GM20000 (cell line): Measurements from ENCODE around the gene KAT8.

Experiments
- DNase-seq: peaks from one replicate; pipeline ENCODE4 v3.0.0; 2012; ENCODE audit warnings: low spot score
- CTCF ChIP-seq: IDR thresholded peaks from 2 replicates; pipeline ENCODE4 v1.5.1; 2012; ENCODE audit warnings: mild to moderate bottlenecking, control low read depth; ENCODE audit errors: extremely low read depth, missing control alignments

The KAT8 gene

GRCh38 chr16:31131416-31131815, 14.0 kb downstream of the KAT8 start:
- DNase-seq, result no peak
- no peak for TF ChIP-seq CTCF

DNA sequence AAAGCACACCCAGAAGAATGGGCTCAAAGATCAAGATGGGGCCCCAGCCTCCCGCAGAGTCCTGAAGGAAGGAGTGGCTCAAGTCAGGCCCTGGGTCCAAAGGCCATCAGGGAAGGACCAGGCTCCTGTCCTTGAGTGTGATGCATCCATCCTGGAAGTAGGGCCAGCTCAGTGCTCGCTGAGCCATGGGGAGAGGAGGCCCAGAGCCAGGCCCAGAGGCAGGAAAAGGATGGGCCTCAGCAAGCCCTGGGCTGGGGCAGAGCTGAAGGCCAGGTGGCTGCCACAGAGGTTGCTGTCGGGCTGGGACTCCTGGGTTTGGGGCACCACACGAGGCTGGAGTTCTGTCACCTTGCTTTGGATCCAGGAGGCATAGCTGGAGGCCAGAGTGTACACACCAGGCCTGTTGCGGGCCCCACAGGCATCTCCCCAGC, 14.4 kb downstream of the KAT8 start:
- TF ChIP-seq CTCF, result no peak
- no peak for DNase-seq

DNA sequence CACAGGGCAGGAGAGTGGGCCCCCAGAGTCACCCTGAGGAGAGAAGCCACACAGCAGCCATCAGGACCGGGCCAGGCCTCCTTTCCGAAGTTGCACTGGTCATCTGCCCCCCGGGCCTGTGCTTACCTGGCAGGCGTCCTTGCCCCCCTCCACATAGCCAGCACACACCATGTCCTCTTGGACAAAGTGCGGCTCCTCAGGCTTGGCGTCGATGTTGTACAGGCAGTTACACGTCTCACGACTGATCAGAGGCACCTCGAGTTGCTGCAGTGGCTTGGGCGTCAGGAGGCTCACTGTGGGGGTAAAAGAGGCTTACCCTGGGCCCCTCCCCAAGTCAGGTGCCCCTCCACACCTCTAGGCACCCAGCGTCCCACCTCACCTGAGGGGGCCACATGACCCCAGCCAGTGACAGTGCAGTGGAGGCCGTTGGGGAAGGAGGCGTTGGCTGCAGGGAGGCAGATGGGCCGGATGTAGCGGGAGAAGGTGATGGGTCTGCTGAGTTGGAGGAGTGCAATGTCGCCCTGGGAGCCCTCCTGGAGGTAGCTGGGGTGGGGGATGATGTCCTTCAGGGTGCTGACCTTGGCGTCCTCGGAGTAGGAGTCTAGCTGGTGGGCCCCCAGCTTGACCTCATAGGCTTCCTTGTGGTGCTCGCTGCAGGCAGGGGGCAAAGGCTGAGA, 15.0 kb downstream of the KAT8 start:
- DNase-seq, result no peak
- TF ChIP-seq CTCF, result no peak

DNA sequence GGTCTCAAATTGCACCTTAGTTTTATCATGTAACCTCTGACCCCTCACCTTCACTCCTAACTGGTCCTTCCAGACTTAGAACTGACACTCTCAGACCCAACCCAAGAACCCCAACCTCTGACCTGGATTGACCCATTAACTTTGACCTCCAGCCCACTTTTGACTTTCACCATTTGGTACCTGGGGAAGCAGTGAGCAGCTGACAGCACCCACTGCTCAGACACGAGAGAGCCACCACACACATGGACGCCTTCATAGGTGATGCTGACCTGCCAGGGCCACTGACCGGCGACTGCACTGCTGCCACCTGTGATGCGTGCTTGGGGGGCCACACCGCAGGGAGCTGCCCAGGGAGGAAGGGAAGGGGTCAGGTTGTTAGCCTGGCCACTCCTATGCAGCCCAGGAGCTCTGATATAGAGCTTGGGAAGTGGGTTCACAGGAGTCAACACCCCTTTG, 15.6 kb downstream of the KAT8 start:
- no peak for DNase-seq
- TF ChIP-seq CTCF, result no peak

DNA sequence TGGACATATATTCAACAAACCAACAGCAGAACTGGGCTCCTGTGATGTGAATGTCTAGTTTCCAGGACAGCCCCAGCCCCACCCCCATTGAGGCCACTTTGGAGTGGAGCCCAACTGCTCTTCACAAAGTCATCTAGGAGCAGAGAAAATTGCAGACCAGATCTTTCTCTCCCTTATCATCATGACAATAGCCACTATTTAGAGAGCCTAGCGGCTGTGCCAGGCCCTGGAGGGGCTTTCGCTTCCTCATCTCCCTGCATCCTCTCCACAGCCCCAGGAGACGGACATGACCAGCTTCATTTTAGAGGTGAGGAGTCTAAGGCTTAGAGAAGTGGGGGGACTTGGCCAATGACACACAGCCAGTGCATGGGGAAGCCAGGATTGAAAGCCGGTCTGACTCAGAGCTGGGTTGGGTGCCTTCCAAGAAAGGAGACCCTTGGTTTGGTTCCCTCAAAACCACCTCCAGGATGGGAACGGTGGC, 16.7 kb downstream of the KAT8 start:
- DNase-seq, result no peak
- no peak for TF ChIP-seq CTCF

DNA sequence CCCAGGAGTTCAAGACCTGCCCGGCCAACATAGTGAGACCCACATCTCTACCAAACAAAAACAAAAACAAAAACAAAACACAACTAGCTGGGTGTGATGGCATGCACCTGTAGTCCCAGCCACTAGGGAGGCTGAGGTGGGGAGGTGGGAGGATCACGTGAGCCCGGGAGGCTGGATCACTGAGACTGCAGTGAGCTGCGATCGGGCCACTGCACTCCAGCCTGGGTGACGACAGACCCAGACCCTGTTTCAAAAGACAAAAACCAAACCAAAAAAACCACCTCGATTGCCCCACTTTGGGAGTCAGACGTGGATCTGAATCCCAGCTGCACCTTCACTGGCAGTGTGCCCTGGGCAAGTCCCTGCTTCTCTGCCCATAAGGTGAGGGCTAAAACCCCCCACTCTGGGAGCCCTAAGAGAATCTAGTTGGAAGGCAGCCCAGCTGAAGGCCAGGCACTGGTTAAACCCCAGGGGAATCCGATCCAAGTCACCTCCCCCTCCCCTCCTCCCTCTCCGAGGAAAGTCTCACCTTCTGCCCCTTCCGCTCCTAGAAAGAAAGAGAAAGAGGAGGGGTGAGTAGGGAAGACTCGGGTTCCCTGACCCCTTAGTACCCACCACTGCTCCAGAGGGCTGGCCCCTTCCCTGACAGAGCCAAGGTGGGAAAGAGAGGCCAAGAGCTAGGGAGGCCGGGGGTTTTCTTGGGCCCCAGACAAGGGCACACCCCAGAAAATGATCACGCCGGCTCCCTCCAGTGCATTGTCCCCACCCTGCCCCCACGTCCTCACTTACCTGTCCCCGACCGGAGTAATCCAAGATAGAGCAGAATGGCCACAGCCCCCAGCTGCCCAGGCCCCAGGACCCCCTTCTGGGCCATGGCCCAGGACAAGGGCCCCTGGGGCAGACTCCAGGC, 17.4 kb downstream of the KAT8 start:
- no peak for TF ChIP-seq CTCF
- no peak for DNase-seq
